ENCODE measurements around the gene ARSJ.
"Not testable (repeated sequence)": the region's sequence is repeated elsewhere in the genome, so short reads cannot be mapped to it uniquely, and the experiment has no call there.

The ARSJ gene

DNA sequence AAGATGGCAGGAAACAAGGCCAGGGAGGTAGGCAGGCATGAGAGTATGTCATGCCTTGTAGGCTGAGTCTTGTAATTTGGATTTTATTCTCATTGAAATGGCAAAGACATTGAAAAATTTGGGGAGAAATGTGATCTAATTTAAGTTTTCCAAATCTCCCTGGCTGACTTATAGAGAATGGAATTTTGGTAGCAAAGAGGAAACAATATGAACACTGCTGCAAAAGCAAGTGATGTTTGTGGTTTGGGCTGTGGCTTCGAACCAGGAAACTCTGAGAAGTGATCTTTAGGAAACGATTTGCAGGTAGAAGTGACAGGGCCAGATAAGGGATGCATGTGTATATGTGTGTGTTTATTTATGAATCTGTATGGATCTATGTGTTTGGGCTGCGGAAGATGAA, 35.6 kb downstream of the ARSJ start:
- DNase-seq (ENCODE audit: low read depth), result no peak
- no peak overlapping the region for H3K4me3 ChIP-seq (ENCODE audit: control insufficient read depth, low read depth, low read length)
- no peak for TF ChIP-seq CTCF (IDR thresholded peaks at IDR 0.05; ENCODE audit: control insufficient read depth, insufficient read depth, low read depth, low read length, missing control alignments)

DNA sequence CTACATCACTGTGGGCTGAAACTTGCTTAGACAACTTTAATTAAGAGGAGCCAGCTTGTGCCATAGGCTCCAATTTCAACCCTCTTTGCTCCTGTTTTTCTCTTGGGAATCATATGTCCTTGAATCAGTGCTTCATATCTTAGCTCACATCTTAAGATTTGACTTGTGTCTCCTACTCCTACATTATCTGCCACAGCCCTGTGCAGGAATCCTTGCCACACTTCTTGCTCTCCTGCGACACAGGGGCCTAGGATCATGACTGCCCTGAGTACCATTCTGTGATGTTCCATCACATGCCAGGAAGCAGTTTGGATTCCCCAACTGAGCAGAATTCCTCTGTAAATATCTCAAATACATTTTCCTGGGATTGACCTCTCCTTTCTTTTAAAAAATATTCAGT, 36.4 kb downstream of the ARSJ start:
- no peak for TF ChIP-seq CTCF (IDR thresholded peaks at IDR 0.05; ENCODE audit: control insufficient read depth, insufficient read depth, low read depth, low read length, missing control alignments)
- no peak for DNase-seq (ENCODE audit: low read depth)
- H3K4me3 ChIP-seq (ENCODE audit: control insufficient read depth, low read depth, low read length), result no peak overlapping the region

- H3K4me3 ChIP-seq (ENCODE audit: control insufficient read depth, low read depth, low read length), result no peak overlapping the region
- DNase-seq (ENCODE audit: low read depth), result no peak
- TF ChIP-seq CTCF (IDR thresholded peaks at IDR 0.05; ENCODE audit: control insufficient read depth, insufficient read depth, low read depth, low read length, missing control alignments), result no peak
Measured at GRCh38 chr4:113941836-113942235, 37.6 kb downstream of the ARSJ start.

DNA sequence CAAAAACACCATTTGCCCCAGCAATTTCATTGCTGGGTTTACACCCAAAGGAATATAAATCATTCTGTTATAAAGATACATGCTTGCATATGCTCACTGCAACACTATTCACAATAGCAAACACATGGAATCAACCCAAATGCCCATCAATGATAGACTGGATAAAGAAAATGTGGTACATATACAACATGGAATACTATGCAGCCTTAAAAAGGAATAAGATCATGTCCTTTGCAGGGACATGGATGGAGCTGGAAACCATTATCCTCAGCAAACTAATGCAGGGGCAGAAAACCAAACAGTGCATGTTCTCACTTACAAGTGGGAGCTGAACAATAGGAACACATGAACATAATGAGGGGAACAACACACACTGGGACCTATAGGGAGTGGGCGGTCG, 39.3 kb downstream of the ARSJ start:
- DNase-seq (ENCODE audit: low read depth); H3K4me3 ChIP-seq (ENCODE audit: control insufficient read depth, low read depth, low read length): not testable (repeated sequence)

DNA sequence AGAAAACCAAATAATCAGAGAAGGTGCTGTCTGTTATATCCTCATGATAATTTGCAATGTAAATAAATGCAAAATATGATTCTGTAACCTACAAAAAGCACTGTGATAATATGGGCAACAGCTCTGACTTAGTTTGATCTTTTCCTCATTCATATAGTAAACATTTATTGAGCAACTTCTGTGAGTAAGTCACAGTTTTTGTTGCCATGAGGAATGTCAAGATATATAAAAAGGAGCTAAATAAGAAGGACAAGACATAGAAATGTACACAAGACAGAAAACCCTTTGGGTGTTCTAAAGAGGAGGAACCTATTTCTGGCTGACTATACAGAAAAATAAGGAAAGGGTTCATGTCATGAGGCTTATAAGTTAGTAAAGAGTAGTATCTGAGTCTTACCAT, 44.3 kb downstream of the ARSJ start:
- DNase-seq (ENCODE audit: low read depth), result no peak
- no peak for TF ChIP-seq CTCF (IDR thresholded peaks at IDR 0.05; ENCODE audit: control insufficient read depth, insufficient read depth, low read depth, low read length, missing control alignments)
- H3K4me3 ChIP-seq (ENCODE audit: control insufficient read depth, low read depth, low read length), result no peak overlapping the region

GRCh38 chr4:113924706-113925105, 54.7 kb downstream of the ARSJ start:
- H3K4me3 ChIP-seq (ENCODE audit: control insufficient read depth, low read depth, low read length), result not testable (repeated sequence)

GRCh38 chr4:113921089-113921794, 58.2 kb downstream of the ARSJ start:
- no peak for TF ChIP-seq CTCF (IDR thresholded peaks at IDR 0.05; ENCODE audit: control insufficient read depth, insufficient read depth, low read depth, low read length, missing control alignments)
- no peak overlapping the region for H3K4me3 ChIP-seq (ENCODE audit: control insufficient read depth, low read depth, low read length)
- DNase-seq (ENCODE audit: low read depth), result no peak

More at GRCh38 chr4:113924706-113925105, 54.7 kb downstream of the ARSJ start:
- not testable (repeated sequence) for DNase-seq (ENCODE audit: low read depth)

DNA sequence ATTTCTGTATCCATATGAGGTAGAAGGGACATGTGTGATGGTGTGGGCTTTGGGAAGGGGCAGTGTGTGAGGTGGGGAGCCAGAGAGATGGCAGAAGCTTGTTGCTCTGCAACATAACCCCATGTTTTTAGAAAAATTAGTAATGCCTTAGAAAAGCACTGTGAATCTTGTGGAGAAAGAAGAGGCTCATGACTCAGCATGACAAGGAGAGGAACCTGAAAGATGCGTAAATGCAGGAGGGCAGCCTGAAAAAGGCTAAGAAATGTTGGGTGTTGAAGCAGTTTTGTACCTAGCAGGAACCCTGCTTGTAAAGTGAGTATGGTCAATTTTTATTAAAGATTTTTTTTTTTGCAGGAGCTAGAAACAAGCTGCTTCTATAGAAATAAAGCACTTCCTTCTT, 59.8 kb downstream of the ARSJ start:
- DNase-seq (ENCODE audit: low read depth), result no peak

More for the DNA sequence above, 59.8 kb downstream of the ARSJ start:
- no peak for TF ChIP-seq CTCF (IDR thresholded peaks at IDR 0.05; ENCODE audit: control insufficient read depth, insufficient read depth, low read depth, low read length, missing control alignments)
- H3K4me3 ChIP-seq (ENCODE audit: control insufficient read depth, low read depth, low read length), result no peak overlapping the region

Measured in AG09309 (cell line).